LNCAP (cell line): ENCODE measurements around the gene NPNT.

Experiments
- TF ChIP-seq, protein P1 (sequence below): fragments of 450-650 bp; IDR thresholded peaks from 2 replicates; pipeline ENCODE4 v1.5.1; 2017; ENCODE audit warnings: mild to moderate bottlenecking

NPNT gene

DNA sequence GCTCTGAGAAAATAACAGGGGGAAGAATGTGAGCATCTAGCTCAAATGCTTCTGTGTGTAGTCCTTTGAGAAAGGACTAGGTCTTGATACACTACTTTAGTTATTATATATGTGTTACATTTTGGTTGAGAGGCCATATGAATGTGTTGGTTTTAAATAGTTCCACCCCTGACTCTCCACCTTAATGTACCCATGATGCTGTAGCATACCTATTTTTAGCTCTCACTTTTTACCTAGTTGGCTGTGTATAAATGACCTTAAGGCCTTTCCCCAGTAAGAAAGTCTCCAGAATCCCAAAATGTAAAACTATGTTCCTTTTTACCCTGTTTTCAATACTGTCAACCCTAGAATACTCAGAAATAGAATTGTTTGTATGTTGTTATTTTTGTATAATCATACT, 20.0 kb upstream of the NPNT start:
- TF ChIP-seq, protein P1, sequence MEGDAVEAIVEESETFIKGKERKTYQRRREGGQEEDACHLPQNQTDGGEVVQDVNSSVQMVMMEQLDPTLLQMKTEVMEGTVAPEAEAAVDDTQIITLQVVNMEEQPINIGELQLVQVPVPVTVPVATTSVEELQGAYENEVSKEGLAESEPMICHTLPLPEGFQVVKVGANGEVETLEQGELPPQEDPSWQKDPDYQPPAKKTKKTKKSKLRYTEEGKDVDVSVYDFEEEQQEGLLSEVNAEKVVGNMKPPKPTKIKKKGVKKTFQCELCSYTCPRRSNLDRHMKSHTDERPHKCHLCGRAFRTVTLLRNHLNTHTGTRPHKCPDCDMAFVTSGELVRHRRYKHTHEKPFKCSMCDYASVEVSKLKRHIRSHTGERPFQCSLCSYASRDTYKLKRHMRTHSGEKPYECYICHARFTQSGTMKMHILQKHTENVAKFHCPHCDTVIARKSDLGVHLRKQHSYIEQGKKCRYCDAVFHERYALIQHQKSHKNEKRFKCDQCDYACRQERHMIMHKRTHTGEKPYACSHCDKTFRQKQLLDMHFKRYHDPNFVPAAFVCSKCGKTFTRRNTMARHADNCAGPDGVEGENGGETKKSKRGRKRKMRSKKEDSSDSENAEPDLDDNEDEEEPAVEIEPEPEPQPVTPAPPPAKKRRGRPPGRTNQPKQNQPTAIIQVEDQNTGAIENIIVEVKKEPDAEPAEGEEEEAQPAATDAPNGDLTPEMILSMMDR, result no peak

GRCh38 chr4:105878668-105879067, 16.6 kb upstream of the NPNT start:
- TF ChIP-seq, protein P1, result no peak

GRCh38 chr4:105887508-105887907, 7.8 kb upstream of the NPNT start:
- TF ChIP-seq, protein P1, result no peak

DNA sequence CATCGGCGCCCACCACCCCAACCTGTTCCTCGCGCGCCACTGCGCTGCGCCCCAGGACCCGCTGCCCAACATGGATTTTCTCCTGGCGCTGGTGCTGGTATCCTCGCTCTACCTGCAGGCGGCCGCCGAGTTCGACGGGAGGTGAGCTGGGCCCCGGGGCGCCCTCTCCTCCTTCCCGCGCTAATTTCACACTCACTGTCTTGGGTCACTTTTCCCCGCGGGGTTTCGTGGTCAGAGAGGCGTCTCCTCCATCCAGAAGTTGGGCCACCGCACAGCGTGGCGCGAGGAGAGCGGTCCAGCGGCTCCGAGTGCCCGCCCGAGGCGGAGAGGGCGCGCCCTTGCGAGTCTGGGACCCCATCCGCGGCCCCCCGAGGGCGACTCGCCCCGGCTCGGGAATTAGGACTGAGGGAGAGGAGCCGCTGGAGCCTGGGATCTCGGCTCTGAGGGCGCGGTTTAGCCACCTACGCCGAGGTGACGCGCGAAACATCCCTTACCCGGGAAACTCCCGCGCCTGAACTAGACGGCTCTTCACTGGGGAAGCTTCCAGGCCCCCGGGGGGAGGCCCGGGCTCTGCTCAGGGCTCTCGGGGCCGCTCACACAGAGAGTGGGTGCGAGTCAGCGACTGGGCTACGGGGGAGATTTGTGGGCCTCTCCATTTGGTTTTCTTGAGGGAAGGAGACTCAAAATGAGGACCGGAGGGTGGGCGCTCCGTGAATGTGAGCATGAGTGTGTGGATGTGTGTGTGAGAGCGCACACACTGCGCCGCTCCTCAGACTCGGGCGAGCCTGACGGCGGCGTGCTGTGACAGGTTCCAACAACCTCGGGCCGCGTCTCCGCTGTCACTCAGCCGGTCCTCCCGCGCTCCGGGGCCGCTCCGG, 551 bp downstream of the NPNT start:
- TF ChIP-seq, protein P1, result no peak

GRCh38 chr4:105896461-105896942, 1.2 kb downstream of the NPNT start:
- TF ChIP-seq, protein P1, result no peak

- TF ChIP-seq, protein P1, result no peak
Measured at GRCh38 chr4:105896984-105897775, 1.9 kb downstream of the NPNT start.

GRCh38 chr4:105900541-105900940, 5.3 kb downstream of the NPNT start:
- TF ChIP-seq, protein P1, result no peak
